ENCODE results near the gene UTS2B.

The UTS2B gene

DNA sequence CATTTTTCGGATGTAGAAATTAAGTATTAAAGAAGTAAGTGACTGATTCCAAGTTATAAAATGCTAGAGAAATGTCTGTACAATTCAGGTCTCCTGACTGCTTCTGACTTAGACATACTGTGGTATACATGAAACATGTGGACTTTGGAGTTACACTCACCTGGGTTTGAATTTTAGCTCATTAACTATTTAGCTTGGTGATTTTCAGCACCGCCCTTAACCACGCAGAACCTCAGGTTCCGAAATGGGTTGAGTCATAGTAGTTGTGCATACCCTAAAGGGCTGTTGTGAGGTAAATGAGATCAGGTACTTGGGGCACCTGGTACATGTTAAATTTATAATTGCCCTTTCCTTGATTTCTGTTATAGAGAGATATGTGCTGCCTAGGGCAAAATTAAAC lies 32.9 kb upstream of the UTS2B start:
- DNase-seq (ENCODE audit: extremely low read depth, insufficient read length): no peak
- no peaks in the 10 kb centered on the region for H3K27me3 ChIP-seq (replicated peaks; ENCODE audit: control insufficient read depth, insufficient read depth, low read length)
- TF ChIP-seq, protein P1, sequence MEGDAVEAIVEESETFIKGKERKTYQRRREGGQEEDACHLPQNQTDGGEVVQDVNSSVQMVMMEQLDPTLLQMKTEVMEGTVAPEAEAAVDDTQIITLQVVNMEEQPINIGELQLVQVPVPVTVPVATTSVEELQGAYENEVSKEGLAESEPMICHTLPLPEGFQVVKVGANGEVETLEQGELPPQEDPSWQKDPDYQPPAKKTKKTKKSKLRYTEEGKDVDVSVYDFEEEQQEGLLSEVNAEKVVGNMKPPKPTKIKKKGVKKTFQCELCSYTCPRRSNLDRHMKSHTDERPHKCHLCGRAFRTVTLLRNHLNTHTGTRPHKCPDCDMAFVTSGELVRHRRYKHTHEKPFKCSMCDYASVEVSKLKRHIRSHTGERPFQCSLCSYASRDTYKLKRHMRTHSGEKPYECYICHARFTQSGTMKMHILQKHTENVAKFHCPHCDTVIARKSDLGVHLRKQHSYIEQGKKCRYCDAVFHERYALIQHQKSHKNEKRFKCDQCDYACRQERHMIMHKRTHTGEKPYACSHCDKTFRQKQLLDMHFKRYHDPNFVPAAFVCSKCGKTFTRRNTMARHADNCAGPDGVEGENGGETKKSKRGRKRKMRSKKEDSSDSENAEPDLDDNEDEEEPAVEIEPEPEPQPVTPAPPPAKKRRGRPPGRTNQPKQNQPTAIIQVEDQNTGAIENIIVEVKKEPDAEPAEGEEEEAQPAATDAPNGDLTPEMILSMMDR (IDR thresholded peaks at IDR 0.05; ENCODE audit: insufficient read depth, low read length, poor library complexity, severe bottlenecking): no peak
- H3K36me3 ChIP-seq (ENCODE audit: control insufficient read depth, insufficient read depth, low read length): peaks cover 4% of the 10 kb centered on the region
- no peak overlapping the region for H3K4me3 ChIP-seq (replicated peaks; ENCODE audit: low read depth, low read length)

DNA sequence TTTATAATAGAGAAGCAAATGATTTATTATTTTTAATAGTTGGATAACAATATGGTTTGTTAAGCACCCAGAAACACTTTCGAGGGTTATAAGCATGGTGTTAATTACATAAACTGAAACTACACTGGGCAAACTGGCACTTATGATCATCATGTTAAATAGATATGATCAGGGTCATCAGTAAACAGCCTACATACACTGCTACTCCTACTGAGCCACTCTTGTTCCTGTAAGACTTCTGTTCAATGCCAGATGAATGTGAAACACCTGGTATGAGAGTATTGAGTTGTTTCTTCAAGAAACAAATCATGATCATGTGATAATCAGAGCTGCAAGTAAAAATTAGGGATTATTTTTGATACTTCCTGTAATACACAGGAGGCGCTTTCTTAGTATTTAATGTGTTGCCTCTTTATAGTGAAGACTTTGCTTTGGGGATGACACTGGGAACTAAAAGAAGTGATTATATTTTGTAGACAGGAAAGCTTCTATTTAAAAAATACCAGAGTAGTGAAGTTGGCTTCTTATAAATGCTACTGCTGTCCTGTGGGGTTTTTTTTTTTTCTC lies 32.3 kb upstream of the UTS2B start:
- H3K36me3 ChIP-seq (ENCODE audit: control insufficient read depth, insufficient read depth, low read length): peaks cover 6% of the 10 kb centered on the region
- TF ChIP-seq, protein P1 (IDR thresholded peaks at IDR 0.05; ENCODE audit: insufficient read depth, low read length, poor library complexity, severe bottlenecking): no peak
- no peaks in the 10 kb centered on the region for H3K27me3 ChIP-seq (replicated peaks; ENCODE audit: control insufficient read depth, insufficient read depth, low read length)
- DNase-seq (ENCODE audit: extremely low read depth, insufficient read length): no peak
- no peak overlapping the region for H3K4me3 ChIP-seq (replicated peaks; ENCODE audit: low read depth, low read length)

DNA sequence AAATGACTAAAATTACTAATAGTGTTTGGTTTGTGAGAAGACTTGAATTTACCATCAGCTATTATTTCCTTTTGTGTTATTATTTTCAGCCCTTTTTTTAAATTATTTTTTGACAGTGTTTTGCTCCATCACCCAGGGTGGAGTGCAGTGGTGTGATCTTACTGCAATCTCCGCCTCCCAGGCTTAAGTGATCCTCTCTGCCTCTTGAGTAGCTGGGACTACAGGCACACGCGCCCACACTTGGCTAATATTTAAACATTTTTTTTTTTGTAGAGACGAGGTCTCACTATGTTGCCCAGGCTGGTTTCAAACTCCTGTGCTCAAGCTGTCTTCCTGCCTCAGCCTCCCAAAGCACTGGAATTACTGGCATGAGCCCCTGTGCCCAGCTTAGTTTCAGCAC lies 31.7 kb upstream of the UTS2B start:
- no peaks in the 10 kb centered on the region for H3K27me3 ChIP-seq (replicated peaks; ENCODE audit: control insufficient read depth, insufficient read depth, low read length)
- no peak overlapping the region for H3K4me3 ChIP-seq (replicated peaks; ENCODE audit: low read depth, low read length)
- peaks cover 6% of the 10 kb centered on the region for H3K36me3 ChIP-seq (ENCODE audit: control insufficient read depth, insufficient read depth, low read length)
- no peak for DNase-seq (ENCODE audit: extremely low read depth, insufficient read length)
- TF ChIP-seq, protein P1 (IDR thresholded peaks at IDR 0.05; ENCODE audit: insufficient read depth, low read length, poor library complexity, severe bottlenecking): no peak

GRCh38 chr3:191361456-191361855 lies 31.1 kb upstream of the UTS2B start:
- no peaks in the 10 kb centered on the region for H3K27me3 ChIP-seq (replicated peaks; ENCODE audit: control insufficient read depth, insufficient read depth, low read length)
- H3K36me3 ChIP-seq (ENCODE audit: control insufficient read depth, insufficient read depth, low read length): peaks cover 6% of the 10 kb centered on the region
- no peak for DNase-seq (ENCODE audit: extremely low read depth, insufficient read length)
- TF ChIP-seq, protein P1 (IDR thresholded peaks at IDR 0.05; ENCODE audit: insufficient read depth, low read length, poor library complexity, severe bottlenecking): no peak
- no peak overlapping the region for H3K4me3 ChIP-seq (replicated peaks; ENCODE audit: low read depth, low read length)

DNA sequence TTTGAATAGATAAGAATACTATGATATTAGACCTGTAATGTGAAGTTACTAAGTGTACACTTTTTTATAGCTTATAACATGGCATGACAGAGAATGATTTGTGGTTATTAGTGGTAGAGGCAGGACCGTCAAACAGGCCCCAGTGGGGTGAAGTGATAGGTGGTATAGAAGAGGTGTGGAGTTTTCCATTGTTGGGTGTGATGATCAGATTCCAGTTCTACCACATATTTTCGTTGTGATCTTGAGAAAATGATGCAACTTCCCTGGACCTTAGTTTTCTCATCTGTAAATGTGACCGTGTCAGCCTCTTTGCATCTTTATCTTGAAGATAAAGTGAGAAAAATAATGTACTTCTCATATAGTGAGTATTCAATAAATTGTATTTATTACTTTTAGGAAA lies 30.3 kb upstream of the UTS2B start:
- Histone ChIP-seq H3K27me3 (replicated peaks; ENCODE audit: control insufficient read depth, insufficient read depth, low read length) (no peaks in the 10 kb centered on the region), H3K36me3 (ENCODE audit: control insufficient read depth, insufficient read depth, low read length) (peaks cover 6% of the 10 kb centered on the region), H3K4me3 (replicated peaks; ENCODE audit: low read depth, low read length) (no peak overlapping the region)
- DNase-seq (ENCODE audit: extremely low read depth, insufficient read length): no peak
- TF ChIP-seq, protein P1 (IDR thresholded peaks at IDR 0.05; ENCODE audit: insufficient read depth, low read length, poor library complexity, severe bottlenecking): no peak

GRCh38 chr3:191358929-191359328 lies 28.6 kb upstream of the UTS2B start:
- TF ChIP-seq, protein P1 (IDR thresholded peaks at IDR 0.05; ENCODE audit: insufficient read depth, low read length, poor library complexity, severe bottlenecking): no peak
- Histone ChIP-seq H3K27me3 (replicated peaks; ENCODE audit: control insufficient read depth, insufficient read depth, low read length) (no peaks in the 10 kb centered on the region), H3K36me3 (ENCODE audit: control insufficient read depth, insufficient read depth, low read length) (peaks cover 6% of the 10 kb centered on the region), H3K4me3 (replicated peaks; ENCODE audit: low read depth, low read length) (no peak overlapping the region)
- no peak for DNase-seq (ENCODE audit: extremely low read depth, insufficient read length)
